ENCODE data around the gene ARID1B. TPM values are rescaled to one million over a fixed set of nuclear protein-coding genes. Genes with fewer than 3 reads are reported as not detected.

ARID1B gene
- total RNA-seq, 1 donor from 2014 or later, result 93.8 TPM

- intact Hi-C loops (cut with micrococcal nuclease), result no loop called here
Observed at GRCh38 chr6:156873654-156874380, 96.6 kb downstream of the ARID1B start.

- intact Hi-C loops (cut with micrococcal nuclease), result no loop called here
Observed at GRCh38 chr6:156875062-156875461, 97.9 kb downstream of the ARID1B start.

GRCh38 chr6:156876302-156876701, 99.1 kb downstream of the ARID1B start:
- intact Hi-C loops (cut with micrococcal nuclease), result no loop called here

- intact Hi-C loops (cut with micrococcal nuclease), result no loop called here
Observed at GRCh38 chr6:156877126-156877863, 100.1 kb downstream of the ARID1B start.

- intact Hi-C loops (cut with micrococcal nuclease), result no loop called here
Observed at GRCh38 chr6:156878681-156879080, 101.5 kb downstream of the ARID1B start.

GRCh38 chr6:156879186-156879585, 102.0 kb downstream of the ARID1B start:
- intact Hi-C loops (cut with micrococcal nuclease), result no loop called here

GRCh38 chr6:156879591-156879990, 102.4 kb downstream of the ARID1B start:
- intact Hi-C loops (cut with micrococcal nuclease), result no loop called here

- intact Hi-C loops (cut with micrococcal nuclease), result no loop called here
Observed at GRCh38 chr6:156880913-156881312, 103.7 kb downstream of the ARID1B start.

GRCh38 chr6:156881687-156882629, 104.8 kb downstream of the ARID1B start:
- intact Hi-C loops (cut with micrococcal nuclease), result no loop called here

- intact Hi-C loops (cut with micrococcal nuclease), result no loop called here
Observed at GRCh38 chr6:156883497-156884252, 106.5 kb downstream of the ARID1B start.

- intact Hi-C loops (cut with micrococcal nuclease), result no loop called here
Observed at GRCh38 chr6:156884306-156884705, 107.1 kb downstream of the ARID1B start.

- intact Hi-C loops (cut with micrococcal nuclease), result no loop called here
Observed at GRCh38 chr6:156885562-156885961, 108.4 kb downstream of the ARID1B start.

GRCh38 chr6:156886409-156886808, 109.2 kb downstream of the ARID1B start:
- intact Hi-C loops (cut with micrococcal nuclease), result no loop called here

- intact Hi-C loops (cut with micrococcal nuclease), result no loop called here
Observed at GRCh38 chr6:156887623-156888269, 110.6 kb downstream of the ARID1B start.

- intact Hi-C loops (cut with micrococcal nuclease), result no loop called here
Observed at GRCh38 chr6:156889469-156889868, 112.3 kb downstream of the ARID1B start.

GRCh38 chr6:156889986-156890385, 112.8 kb downstream of the ARID1B start:
- intact Hi-C loops (cut with micrococcal nuclease), result no loop called here

- intact Hi-C loops (cut with micrococcal nuclease), result no loop called here
Observed at GRCh38 chr6:156890627-156891314, 113.6 kb downstream of the ARID1B start.

- intact Hi-C loops (cut with micrococcal nuclease), result no loop called here
Observed at GRCh38 chr6:156897907-156898531, 120.8 kb downstream of the ARID1B start.

- intact Hi-C loops (cut with micrococcal nuclease), result no loop called here
Observed at GRCh38 chr6:156899071-156899470, 121.9 kb downstream of the ARID1B start.

All from T-helper 1 cell treated with Interleukin-12 subunit alpha and Interleukin-12 subunit beta and Interleukin-4 antibody, amounts not matched to agents 30 ng/mL and 1 ng/mL, for 36 hours (primary cell).